Vagina (tissue), 2 donors: Measurements from ENCODE around the gene PPHLN1. TPM values are rescaled to one million over a fixed set of nuclear protein-coding genes. Genes with fewer than 3 reads are reported as not detected.

Experiments
- DNase-seq, 2 donors: peaks; one replicate each; pipeline ENCODE4 v3.0.0-alpha.2; 2017; ENCODE audit errors: extremely low spot score in 2 of 2
- H3K27ac ChIP-seq: fragments of 200-600 bp; sonication (generic); one replicate; pipeline ENCODE4 v1.5.1; 2019
- H3K27me3 ChIP-seq: fragments of 200-600 bp; sonication (generic); one replicate; pipeline ENCODE4 v1.5.1; 2019
- H3K36me3 ChIP-seq, 2 donors: fragments of 200-600 bp; sonication (generic); one replicate each; pipeline ENCODE4 v1.5.1; 2017 to 2019
- H3K4me1 ChIP-seq: fragments of 200-600 bp; sonication (generic); one replicate; pipeline ENCODE4 v1.5.1; 2019
- H3K4me3 ChIP-seq, 2 donors: fragments of 200-600 bp; sonication (generic); 1 replicate in 1 of 2; 2 replicates in 1 of 2; pipeline ENCODE4 v1.5.1; 2016 to 2019
- H3K9me3 ChIP-seq: fragments of 200-600 bp; sonication (generic); one replicate; pipeline ENCODE4 v1.5.1; 2019
- CTCF ChIP-seq, 3 experiments: fragments of 450-650 bp in 2 of 3; fragments of 200-600 bp in 1 of 3; sonication (generic) in 1 of 3; IDR thresholded peaks; one replicate each; pipeline ENCODE4 v1.5.1; 2017 to 2019; ENCODE audit warnings: antibody characterized with exemption in 3 of 3, mild to moderate bottlenecking in 2 of 3, moderate library complexity in 2 of 3
- POLR2A ChIP-seq, 2 donors: fragments of 450-650 bp; IDR thresholded peaks; one replicate each; pipeline ENCODE4 v1.6.1; 2017; ENCODE audit warnings: antibody characterized with exemption in 2 of 2, mild to moderate bottlenecking in 2 of 2, moderate library complexity in 2 of 2
- POLR2AphosphoS5 ChIP-seq, 2 donors: sonication (generic); formaldehyde crosslinking; IDR thresholded peaks; one replicate each; pipeline ENCODE4 v1.9.0; 2017; ENCODE audit warnings: antibody characterized with exemption in 2 of 2, mild to moderate bottlenecking in 2 of 2, low read depth in 1 of 2; ENCODE audit not compliant: insufficient read depth in 1 of 2
- intact Hi-C: fragments of 100-400 bp; cut with DNase I; formaldehyde crosslinking; loops from one replicate; pipeline ENCODE4 v1.15.1; 2023
- total RNA-seq: library from RNA; depleted of rRNA; stranded (reverse); fragments of >200 nt; gene quantifications from one replicate; pipeline ENCODE4 v1.2.3, GENCODE V29; 2016

PPHLN1 gene
- total RNA-seq, 1 donor from 2014 or later: 47.9 TPM

GRCh38 chr12:42468341-42468821 lies 142.4 kb downstream of the PPHLN1 start:
- no peak for DNase-seq
- H3K36me3 ChIP-seq: peaks cover 0 to 43% of the 10 kb centered on the region in 2 donors
- TF ChIP-seq CTCF (IDR thresholded peaks at IDR 0.05): no peak
- no peak for TF ChIP-seq POLR2A (IDR thresholded peaks at IDR 0.05)
- no peak for TF ChIP-seq POLR2AphosphoS5 (IDR thresholded peaks at IDR 0.05; ENCODE audit: insufficient read depth in 1 of 2, low read depth in 1 of 2)
- H3K9me3 ChIP-seq: no peaks in the 10 kb centered on the region
- H3K27ac ChIP-seq: no peak overlapping the region
- intact Hi-C loops: no loop called here
- H3K4me1 ChIP-seq: peaks cover 14% of the 10 kb centered on the region
- H3K27me3 ChIP-seq: no peaks in the 10 kb centered on the region
- H3K4me3 ChIP-seq: no peak overlapping the region

GRCh38 chr12:42468921-42469320 lies 143.0 kb downstream of the PPHLN1 start:
- peaks cover 0 to 38% of the 10 kb centered on the region in 2 donors for H3K36me3 ChIP-seq
- H3K9me3 ChIP-seq: no peaks in the 10 kb centered on the region
- peaks cover 20% of the 10 kb centered on the region for H3K4me1 ChIP-seq
- DNase-seq: no peak
- H3K27me3 ChIP-seq: no peaks in the 10 kb centered on the region
- intact Hi-C loops: no loop called here
- H3K4me3 ChIP-seq: no peak overlapping the region
- H3K27ac ChIP-seq: no peak overlapping the region
- TF ChIP-seq POLR2AphosphoS5 (IDR thresholded peaks at IDR 0.05; ENCODE audit: insufficient read depth in 1 of 2, low read depth in 1 of 2) (no peak), POLR2A (IDR thresholded peaks at IDR 0.05) (no peak), CTCF (IDR thresholded peaks at IDR 0.05) (no peak)

- intact Hi-C loops: no loop called here
- H3K9me3 ChIP-seq: no peaks in the 10 kb centered on the region
- H3K27me3 ChIP-seq: no peaks in the 10 kb centered on the region
- peaks cover 24% of the 10 kb centered on the region for H3K4me1 ChIP-seq
- no peak overlapping the region for H3K4me3 ChIP-seq
- peaks cover 0 to 31% of the 10 kb centered on the region in 2 donors for H3K36me3 ChIP-seq
- no peak for DNase-seq
- TF ChIP-seq CTCF (IDR thresholded peaks at IDR 0.05) (no peak), POLR2A (IDR thresholded peaks at IDR 0.05) (no peak), POLR2AphosphoS5 (IDR thresholded peaks at IDR 0.05; ENCODE audit: insufficient read depth in 1 of 2, low read depth in 1 of 2) (no peak)
- no peak overlapping the region for H3K27ac ChIP-seq
Observed at GRCh38 chr12:42469355-42470175, 143.6 kb downstream of the PPHLN1 start.

GRCh38 chr12:42472376-42472775 lies 146.4 kb downstream of the PPHLN1 start:
- peaks cover 33% of the 10 kb centered on the region for H3K4me1 ChIP-seq
- H3K27me3 ChIP-seq: no peaks in the 10 kb centered on the region
- H3K27ac ChIP-seq: no peak overlapping the region
- no peak for DNase-seq
- peaks cover 0 to 18% of the 10 kb centered on the region in 2 donors for H3K36me3 ChIP-seq
- intact Hi-C loops: no loop called here
- TF ChIP-seq CTCF (IDR thresholded peaks at IDR 0.05) (no peak), POLR2A (IDR thresholded peaks at IDR 0.05) (no peak), POLR2AphosphoS5 (IDR thresholded peaks at IDR 0.05; ENCODE audit: insufficient read depth in 1 of 2, low read depth in 1 of 2) (no peak)
- no peak overlapping the region for H3K4me3 ChIP-seq
- no peaks in the 10 kb centered on the region for H3K9me3 ChIP-seq

- intact Hi-C loops: no loop called here
- no peak for DNase-seq
- Histone ChIP-seq H3K9me3 (no peaks in the 10 kb centered on the region), H3K36me3 (peaks cover 0 to 13% of the 10 kb centered on the region in 2 donors), H3K27ac (no peak overlapping the region), H3K27me3 (no peaks in the 10 kb centered on the region), H3K4me3 (no peak overlapping the region), H3K4me1 (peaks cover 33% of the 10 kb centered on the region)
- TF ChIP-seq CTCF (IDR thresholded peaks at IDR 0.05) (no peak), POLR2AphosphoS5 (IDR thresholded peaks at IDR 0.05; ENCODE audit: insufficient read depth in 1 of 2, low read depth in 1 of 2) (no peak), POLR2A (IDR thresholded peaks at IDR 0.05) (no peak)
Observed at GRCh38 chr12:42473130-42473529, 147.2 kb downstream of the PPHLN1 start.
